IPS-18a (cell line): ENCODE results near the gene LIN7B.

Experiments
- H3K27ac ChIP-seq: one replicate; pipeline ENCODE4 v1.5.1; 2013; ENCODE audit warnings: low read length
- H3K27me3 ChIP-seq: one replicate; pipeline ENCODE4 v1.6.1; 2013; ENCODE audit warnings: mild to moderate bottlenecking, low read length; ENCODE audit not compliant: control insufficient read depth, insufficient read depth
- H3K36me3 ChIP-seq: one replicate; pipeline ENCODE4 v1.6.1; 2013; ENCODE audit warnings: low read depth, low read length; ENCODE audit not compliant: control insufficient read depth
- H3K4me1 ChIP-seq: one replicate; pipeline ENCODE4 v1.6.1; 2013; ENCODE audit warnings: low read depth, low read length; ENCODE audit not compliant: control insufficient read depth
- H3K4me3 ChIP-seq: one replicate; pipeline ENCODE4 v1.5.1; 2013; ENCODE audit warnings: low read length
- H3K9ac ChIP-seq: one replicate; pipeline ENCODE4 v1.6.1; 2013; ENCODE audit warnings: mild to moderate bottlenecking, low read length, moderate library complexity
- H3K9me3 ChIP-seq: one replicate; pipeline ENCODE4 v1.6.1; 2013; ENCODE audit warnings: low read depth, low read length; ENCODE audit not compliant: control insufficient read depth

The LIN7B gene

DNA sequence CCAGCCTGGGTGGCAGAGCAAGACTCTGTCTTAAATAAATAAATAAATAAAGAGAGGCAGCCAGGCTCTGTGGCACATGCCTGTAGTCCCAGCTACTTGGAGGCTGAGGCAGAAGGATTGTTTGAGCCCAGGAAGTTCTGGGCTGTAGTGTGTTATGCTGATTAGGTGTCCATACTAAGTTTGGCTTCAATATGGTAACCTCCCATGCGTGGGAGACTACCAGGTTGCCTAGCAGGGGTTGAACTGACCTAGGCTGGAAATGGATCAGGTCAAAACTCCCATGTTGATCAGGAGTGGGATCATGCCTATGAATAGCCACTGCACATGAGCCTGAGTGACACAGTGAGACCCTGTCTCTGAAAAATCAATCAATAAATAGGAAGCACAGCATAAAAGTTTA, 32.9 kb upstream of the LIN7B start:
- H3K27ac ChIP-seq, result no peak overlapping the region
- H3K9me3 ChIP-seq, result no peaks in the 10 kb centered on the region
- no peaks in the 10 kb centered on the region for H3K36me3 ChIP-seq
- no peaks in the 10 kb centered on the region for H3K4me1 ChIP-seq
- H3K27me3 ChIP-seq, result peaks cover 8% of the 10 kb centered on the region
- H3K9ac ChIP-seq, result no peak overlapping the region
- no peak overlapping the region for H3K4me3 ChIP-seq

DNA sequence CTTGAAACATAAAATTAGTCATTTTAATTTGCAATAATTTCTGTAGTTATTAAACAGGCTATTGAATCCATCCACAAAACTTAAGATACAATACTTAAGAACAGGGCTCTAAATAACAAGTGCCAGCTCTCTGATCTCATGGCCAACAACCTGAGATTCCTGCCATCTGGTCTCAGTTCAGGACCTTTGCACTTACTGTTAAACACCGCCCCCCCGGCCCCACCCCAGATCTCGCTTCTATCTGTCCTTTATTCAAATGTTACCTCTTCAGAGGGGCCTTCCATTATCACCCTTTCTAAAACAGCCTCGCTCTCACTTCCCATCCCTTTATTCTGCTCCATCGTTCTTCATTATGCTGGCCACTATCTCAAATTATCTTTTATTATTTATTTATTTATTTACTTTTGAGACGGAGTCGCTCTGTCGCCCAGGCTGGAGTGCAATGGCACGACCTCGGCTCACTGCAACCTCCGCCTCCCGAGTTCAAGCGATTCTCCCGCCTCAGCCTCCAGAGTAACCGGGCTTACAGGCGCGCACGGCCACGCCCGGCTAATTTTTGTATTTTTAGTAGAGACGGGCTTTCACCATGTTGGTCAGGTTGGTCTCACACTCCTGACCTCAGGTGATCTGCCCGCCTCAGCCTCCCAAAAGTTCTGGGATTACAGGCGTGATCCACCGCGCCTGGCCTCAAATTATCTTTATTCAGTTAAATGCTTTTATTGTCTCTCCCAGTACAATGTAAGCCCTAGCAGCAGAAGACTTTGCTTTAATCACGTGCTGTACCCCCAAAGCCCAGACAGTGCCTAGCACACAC, 29.8 kb upstream of the LIN7B start:
- H3K4me1 ChIP-seq, result no peaks in the 10 kb centered on the region
- peaks cover 8% of the 10 kb centered on the region for H3K27me3 ChIP-seq
- peaks cover 12% of the 10 kb centered on the region for H3K36me3 ChIP-seq
- no peaks in the 10 kb centered on the region for H3K9me3 ChIP-seq
- no peak overlapping the region for H3K27ac ChIP-seq
- H3K9ac ChIP-seq, result peak overlapping the region; percentile 63
- H3K4me3 ChIP-seq, result peak overlapping the region; percentile 70

- Histone ChIP-seq H3K9ac (peak within 1 kb of the TSS; percentile 87), H3K4me1 (no peaks in the 10 kb centered on the region), H3K27me3 (peaks cover 5% of the 10 kb centered on the region), H3K4me3 (peak within 1 kb of the TSS; percentile 70), H3K27ac (peak within 1 kb of the TSS; percentile 54), H3K9me3 (no peaks in the 10 kb centered on the region), H3K36me3 (peaks cover 17% of the 10 kb centered on the region)
Observed at GRCh38 chr19:49085020-49085867, 28.9 kb upstream of the LIN7B start, which contains the start of gene SNRNP70. Gene SNRNP70 (plus strand): TSS chr19:49085451. CDS start chr19:49086415, 964 bp downstream.

- H3K9me3 ChIP-seq, result no peaks in the 10 kb centered on the region
- H3K9ac ChIP-seq, result peak overlapping the region; percentile 87
- peak overlapping the region; percentile 54 for H3K27ac ChIP-seq
- H3K4me3 ChIP-seq, result peak overlapping the region; percentile 70
- H3K36me3 ChIP-seq, result peaks cover 23% of the 10 kb centered on the region
- H3K4me1 ChIP-seq, result no peaks in the 10 kb centered on the region
- H3K27me3 ChIP-seq, result no peaks in the 10 kb centered on the region
Observed at GRCh38 chr19:49085868-49086232, 28.3 kb upstream of the LIN7B start.

GRCh38 chr19:49086296-49086695, 27.9 kb upstream of the LIN7B start:
- Histone ChIP-seq H3K4me3 (peak overlapping the region; percentile 70), H3K36me3 (peaks cover 28% of the 10 kb centered on the region), H3K4me1 (no peaks in the 10 kb centered on the region), H3K27me3 (no peaks in the 10 kb centered on the region), H3K27ac (no peak overlapping the region), H3K9me3 (no peaks in the 10 kb centered on the region), H3K9ac (peak overlapping the region; percentile 87)

GRCh38 chr19:49091391-49092038, 22.7 kb upstream of the LIN7B start:
- H3K9ac ChIP-seq, result no peak overlapping the region
- no peaks in the 10 kb centered on the region for H3K9me3 ChIP-seq
- H3K4me1 ChIP-seq, result no peaks in the 10 kb centered on the region
- H3K4me3 ChIP-seq, result no peak overlapping the region
- H3K36me3 ChIP-seq, result peaks cover 65% of the 10 kb centered on the region
- no peaks in the 10 kb centered on the region for H3K27me3 ChIP-seq
- no peak overlapping the region for H3K27ac ChIP-seq

GRCh38 chr19:49092686-49093085, 21.5 kb upstream of the LIN7B start:
- Histone ChIP-seq H3K27me3 (no peaks in the 10 kb centered on the region), H3K27ac (no peak overlapping the region), H3K4me3 (no peak overlapping the region), H3K36me3 (peaks cover 72% of the 10 kb centered on the region), H3K9ac (no peak overlapping the region), H3K4me1 (no peaks in the 10 kb centered on the region), H3K9me3 (no peaks in the 10 kb centered on the region)

GRCh38 chr19:49094505-49095482, 19.4 kb upstream of the LIN7B start:
- H3K4me1 ChIP-seq, result no peaks in the 10 kb centered on the region
- H3K36me3 ChIP-seq, result peaks cover 79% of the 10 kb centered on the region
- no peak overlapping the region for H3K4me3 ChIP-seq
- no peaks in the 10 kb centered on the region for H3K9me3 ChIP-seq
- H3K9ac ChIP-seq, result no peak overlapping the region
- no peaks in the 10 kb centered on the region for H3K27me3 ChIP-seq
- no peak overlapping the region for H3K27ac ChIP-seq

GRCh38 chr19:49097453-49098288, 16.5 kb upstream of the LIN7B start:
- Histone ChIP-seq H3K4me3 (no peak overlapping the region), H3K9ac (no peak overlapping the region), H3K27ac (no peak overlapping the region), H3K9me3 (no peaks in the 10 kb centered on the region), H3K36me3 (peaks cover 74% of the 10 kb centered on the region), H3K27me3 (no peaks in the 10 kb centered on the region), H3K4me1 (no peaks in the 10 kb centered on the region)

DNA sequence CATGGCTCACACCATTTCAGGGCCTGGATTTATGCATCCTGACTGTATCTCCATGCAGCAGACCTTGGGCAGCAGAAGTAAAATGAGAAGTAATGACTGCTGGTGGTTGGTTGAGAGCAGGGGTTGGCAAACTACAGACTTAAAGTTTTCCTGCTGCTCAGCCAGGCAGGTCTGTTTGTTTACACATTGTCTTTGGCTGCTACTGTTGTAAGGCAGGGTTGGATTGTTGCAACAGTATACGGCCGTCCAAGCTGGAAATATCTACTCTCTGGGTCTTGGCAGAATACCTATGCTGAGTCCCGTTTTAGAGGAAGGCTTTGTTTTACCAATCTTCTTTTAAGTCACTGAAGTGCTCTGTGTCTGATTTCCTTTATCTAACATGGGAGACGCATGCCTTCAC, 15.4 kb upstream of the LIN7B start:
- H3K27ac ChIP-seq, result no peak overlapping the region
- H3K4me1 ChIP-seq, result no peaks in the 10 kb centered on the region
- H3K9ac ChIP-seq, result no peak overlapping the region
- H3K27me3 ChIP-seq, result no peaks in the 10 kb centered on the region
- H3K9me3 ChIP-seq, result no peaks in the 10 kb centered on the region
- H3K4me3 ChIP-seq, result no peak overlapping the region
- peaks cover 71% of the 10 kb centered on the region for H3K36me3 ChIP-seq
